Measurements from ENCODE around the gene B3GAT2.

The B3GAT2 gene

GRCh38 chr6:70847106-70848084, 109.5 kb downstream of the B3GAT2 start:
- in situ Hi-C loops (cut with MboI; ENCODE audit: low sequenced_read_pairs, unreplicated experiment), result no loop called here
- DNase-seq (ENCODE audit: low spot score), result no peak
- TF ChIP-seq CTCF (IDR thresholded peaks at IDR 0.05; ENCODE audit: borderline replicate concordance, control extremely low read depth, extremely low read depth, insufficient read depth, missing control alignments), result no peak

GRCh38 chr6:70846207-70846835, 110.5 kb downstream of the B3GAT2 start:
- no peak for TF ChIP-seq CTCF (IDR thresholded peaks at IDR 0.05; ENCODE audit: borderline replicate concordance, control extremely low read depth, extremely low read depth, insufficient read depth, missing control alignments)
- no peak for DNase-seq (ENCODE audit: low spot score)
- in situ Hi-C loops (cut with MboI; ENCODE audit: low sequenced_read_pairs, unreplicated experiment), result no loop called here

DNA sequence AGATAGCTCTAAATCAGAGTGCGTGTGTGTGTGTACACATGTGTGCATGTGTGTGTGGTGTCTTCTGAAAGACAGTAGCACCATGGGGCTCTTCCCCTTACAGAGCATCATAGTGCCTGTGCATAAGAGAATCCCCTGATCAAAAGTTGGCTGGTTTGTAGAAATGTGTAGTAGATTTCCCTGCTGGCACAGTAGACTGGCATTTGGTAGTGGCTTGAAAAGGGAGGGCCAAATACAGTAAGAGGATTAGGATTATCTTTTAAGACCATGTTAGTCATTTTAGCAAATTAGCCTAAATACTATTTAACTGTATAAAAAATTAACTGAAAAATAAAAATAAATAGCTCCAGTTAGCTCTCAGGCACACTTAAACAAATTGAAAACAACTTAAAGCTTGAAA, 112.6 kb downstream of the B3GAT2 start:
- TF ChIP-seq CTCF (IDR thresholded peaks at IDR 0.05; ENCODE audit: borderline replicate concordance, control extremely low read depth, extremely low read depth, insufficient read depth, missing control alignments), result no peak
- in situ Hi-C loops (cut with MboI; ENCODE audit: low sequenced_read_pairs, unreplicated experiment), result no loop called here
- no peak for DNase-seq (ENCODE audit: low spot score)

DNA sequence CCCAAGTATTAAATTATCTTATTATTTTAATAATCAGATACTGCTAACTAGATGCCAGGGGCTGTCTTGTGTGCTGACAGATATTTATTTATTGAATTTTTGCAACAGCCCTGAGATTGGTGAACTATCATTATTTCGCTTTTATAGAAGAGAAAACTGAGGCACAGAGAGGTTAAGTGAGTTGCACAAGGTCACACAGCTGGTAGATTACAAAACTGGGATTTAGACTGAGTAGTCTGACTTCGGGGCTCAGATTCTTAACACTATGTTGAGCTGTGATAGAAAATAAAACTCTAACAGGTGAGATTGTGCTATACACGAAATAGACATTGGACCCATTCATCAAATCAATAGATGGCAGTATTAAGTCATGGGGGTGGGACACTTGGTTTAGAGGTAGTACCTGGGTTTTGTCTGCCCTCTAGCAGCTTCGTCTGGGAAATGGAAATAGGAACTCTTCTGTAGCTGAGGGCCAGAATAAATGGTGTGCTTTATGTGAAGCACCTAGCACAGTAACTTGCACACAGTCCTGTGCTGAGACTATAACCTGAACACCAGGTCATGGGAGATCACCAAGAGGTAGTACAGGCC, 113.4 kb downstream of the B3GAT2 start:
- DNase-seq (ENCODE audit: low spot score), result no peak
- in situ Hi-C loops (cut with MboI; ENCODE audit: low sequenced_read_pairs, unreplicated experiment), result no loop called here
- TF ChIP-seq CTCF (IDR thresholded peaks at IDR 0.05; ENCODE audit: borderline replicate concordance, control extremely low read depth, extremely low read depth, insufficient read depth, missing control alignments), result no peak

GRCh38 chr6:70842541-70842940, 114.3 kb downstream of the B3GAT2 start:
- in situ Hi-C loops (cut with MboI; ENCODE audit: low sequenced_read_pairs, unreplicated experiment), result no loop called here
- DNase-seq (ENCODE audit: low spot score), result no peak
- TF ChIP-seq CTCF (IDR thresholded peaks at IDR 0.05; ENCODE audit: borderline replicate concordance, control extremely low read depth, extremely low read depth, insufficient read depth, missing control alignments), result no peak

GRCh38 chr6:70841112-70841511, 115.7 kb downstream of the B3GAT2 start:
- DNase-seq (ENCODE audit: low spot score), result no peak
- no peak for TF ChIP-seq CTCF (IDR thresholded peaks at IDR 0.05; ENCODE audit: borderline replicate concordance, control extremely low read depth, extremely low read depth, insufficient read depth, missing control alignments)
- in situ Hi-C loops (cut with MboI; ENCODE audit: low sequenced_read_pairs, unreplicated experiment), result no loop called here

All from GM13976 (cell line).